Pulmonary artery endothelial cell (primary cell): ENCODE data around the gene CLEC16A. TPM values are rescaled to one million over a fixed set of nuclear protein-coding genes. Genes with fewer than 3 reads are reported as not detected.

ENCODE experiments used
- DNase-seq: peaks from one replicate; pipeline ENCODE4 v3.0.0-alpha.2; 2011; ENCODE audit warnings: low read depth, low spot score
- total RNA-seq: library from RNA; depleted of rRNA; stranded (reverse); fragments of >200 nt; gene quantifications from 2 replicates; pipeline ENCODE4 v1.2.3, GENCODE V29; 2014

Gene CLEC16A
- total RNA-seq, 1 donor from 2014 or later: 13.0 TPM

DNA sequence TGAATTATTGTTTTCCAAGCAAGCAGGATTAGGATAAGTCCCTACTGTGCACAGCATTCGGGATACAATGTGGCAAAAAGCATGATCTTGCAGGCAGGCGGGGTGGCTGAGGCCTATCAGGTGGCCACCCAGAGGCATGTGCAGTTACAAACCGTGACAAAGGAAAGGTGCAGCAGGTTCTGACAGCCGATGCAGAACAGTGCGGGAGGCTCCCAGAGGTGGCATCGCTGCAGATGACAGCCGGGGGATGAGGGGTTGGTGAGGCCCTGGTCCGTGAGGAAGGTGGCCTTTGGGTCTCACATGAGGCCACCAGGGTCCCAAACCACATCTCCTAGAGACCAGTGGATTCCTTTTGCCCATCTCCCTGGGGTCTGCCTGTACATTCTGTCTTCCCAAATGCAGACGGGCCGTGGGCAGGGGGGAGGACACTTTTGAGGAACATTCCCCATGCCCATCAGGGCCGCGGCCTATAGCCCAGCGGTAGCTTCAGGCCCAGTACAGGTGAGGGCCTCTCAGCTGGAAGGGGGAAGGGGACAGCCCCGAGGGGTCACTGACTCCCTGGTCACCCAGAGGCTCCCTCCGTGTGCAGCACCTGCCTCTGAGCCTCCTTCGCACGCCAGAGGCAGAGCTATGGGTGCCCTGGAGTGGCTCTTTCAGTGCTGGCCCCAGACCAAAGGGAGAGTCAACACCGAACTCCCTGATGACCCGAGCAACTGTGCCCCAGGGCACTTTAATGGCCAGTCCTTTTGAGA lies 226.5 kb downstream of the CLEC16A start:
- DNase-seq: no peak

DNA sequence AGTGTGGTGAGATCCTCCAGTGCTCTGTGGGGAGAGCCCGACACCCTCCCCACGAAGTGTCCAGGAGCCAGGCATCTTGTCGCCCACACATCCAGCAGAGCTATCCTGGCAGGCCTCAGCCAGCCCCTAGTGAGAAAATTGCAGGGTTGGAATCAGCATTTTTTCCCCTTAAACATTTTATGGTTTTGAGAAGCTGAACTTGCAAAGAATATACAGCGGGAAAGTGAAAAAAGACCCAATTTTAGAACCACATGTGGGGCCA lies 227.0 kb downstream of the CLEC16A start:
- no peak for DNase-seq

GRCh38 chr16:11171757-11172299 lies 227.5 kb downstream of the CLEC16A start:
- DNase-seq: no peak

GRCh38 chr16:11173426-11173825 lies 229.1 kb downstream of the CLEC16A start:
- no peak for DNase-seq

GRCh38 chr16:11174141-11174540 lies 229.8 kb downstream of the CLEC16A start:
- DNase-seq: no peak

DNA sequence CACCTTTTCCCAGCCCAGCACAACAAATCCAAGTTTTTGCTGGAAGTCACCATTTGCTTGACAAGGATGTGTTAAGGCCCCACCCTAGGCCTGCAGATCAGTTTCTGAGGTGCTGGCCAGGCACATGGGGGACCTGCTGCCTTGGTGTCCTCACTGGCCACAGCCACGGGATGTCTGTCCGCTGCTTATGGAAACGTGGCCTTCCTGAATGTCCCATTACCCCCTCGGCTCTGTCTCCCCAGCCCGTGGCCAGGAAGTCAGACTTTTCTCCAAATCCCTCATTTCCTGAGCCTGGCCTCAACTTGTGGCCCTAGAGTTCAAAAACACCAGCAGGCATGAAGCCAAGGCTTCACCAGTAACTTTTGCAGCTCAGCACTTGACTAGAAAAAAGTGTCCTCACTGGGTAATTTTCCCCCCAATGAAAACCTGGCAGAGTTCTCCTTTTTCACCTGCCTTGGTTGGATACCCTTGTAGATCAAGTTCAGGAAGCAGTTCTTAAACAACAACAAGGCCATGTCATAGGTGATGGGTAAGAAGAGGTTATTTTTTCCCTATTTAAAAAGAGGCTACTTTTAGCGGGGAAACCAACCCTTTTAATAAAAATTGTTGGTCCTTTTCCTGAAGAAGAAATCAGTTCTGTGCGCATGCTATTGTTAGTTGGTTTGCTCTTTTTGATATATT lies 230.9 kb downstream of the CLEC16A start:
- DNase-seq: no peak

GRCh38 chr16:11175787-11176341 lies 231.5 kb downstream of the CLEC16A start:
- no peak for DNase-seq

GRCh38 chr16:11177578-11178160 lies 233.3 kb downstream of the CLEC16A start:
- no peak for DNase-seq

GRCh38 chr16:11178424-11178823 lies 234.1 kb downstream of the CLEC16A start:
- DNase-seq: no peak

DNA sequence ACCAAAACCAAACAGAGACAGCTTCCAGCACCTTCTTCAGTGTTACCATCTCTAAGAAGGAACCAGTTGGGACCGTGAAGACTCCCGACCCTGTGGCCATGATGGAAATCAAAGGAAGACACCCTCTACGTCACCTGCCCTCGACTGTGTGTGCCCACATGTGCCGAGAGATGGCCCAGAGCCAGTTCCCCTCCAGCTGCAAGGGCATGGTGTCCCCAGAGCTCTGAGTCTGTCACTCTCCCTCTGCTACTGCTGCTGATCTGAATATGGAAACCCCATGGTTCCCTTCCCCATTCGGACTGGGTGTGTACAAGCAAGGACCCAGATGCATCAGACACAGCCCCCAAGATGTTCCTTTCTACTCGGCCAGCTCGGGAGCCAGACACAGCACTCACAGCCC lies 235.2 kb downstream of the CLEC16A start:
- DNase-seq: no peak

- DNase-seq: no peak
Measured at GRCh38 chr16:11180489-11180888, 236.1 kb downstream of the CLEC16A start.

DNA sequence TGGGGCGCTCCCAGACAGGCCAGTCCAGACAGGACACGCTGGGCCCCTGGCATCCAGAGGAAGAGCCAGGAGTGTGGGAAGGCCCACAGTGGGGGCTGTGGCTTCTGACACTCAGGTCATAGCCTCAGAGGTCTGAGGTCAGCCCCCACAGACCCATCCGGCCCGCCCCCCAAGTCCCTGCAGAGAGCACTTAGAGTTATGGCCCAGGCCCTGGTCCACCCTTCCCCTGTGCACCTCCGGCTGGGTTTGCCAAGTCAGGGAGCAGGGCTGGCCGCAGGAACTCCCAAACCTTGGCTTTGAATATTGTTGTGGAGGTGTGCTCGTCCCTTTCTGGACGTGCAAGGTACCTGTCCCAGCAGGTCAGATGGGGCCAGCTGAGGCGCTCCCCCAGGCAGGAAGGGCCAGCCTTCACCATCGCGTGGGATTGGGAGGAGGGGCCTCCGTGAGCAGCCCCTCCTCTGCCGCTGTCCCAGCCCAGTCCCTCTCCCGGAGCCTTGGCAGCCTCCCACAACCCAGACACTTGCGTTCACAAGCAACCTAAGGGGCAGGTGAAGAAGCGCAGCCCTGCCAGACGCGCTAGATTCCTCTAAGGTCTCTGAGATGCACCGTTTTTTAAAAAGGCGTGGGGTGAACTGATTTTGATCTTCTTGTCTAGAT lies 237.0 kb downstream of the CLEC16A start:
- no peak for DNase-seq

- no peak for DNase-seq
Measured at GRCh38 chr16:11181899-11182279, 237.5 kb downstream of the CLEC16A start.

- DNase-seq: no peak
Measured at GRCh38 chr16:11182411-11182810, 238.0 kb downstream of the CLEC16A start.

GRCh38 chr16:11183035-11183812 lies 238.9 kb downstream of the CLEC16A start:
- no peak for DNase-seq

DNA sequence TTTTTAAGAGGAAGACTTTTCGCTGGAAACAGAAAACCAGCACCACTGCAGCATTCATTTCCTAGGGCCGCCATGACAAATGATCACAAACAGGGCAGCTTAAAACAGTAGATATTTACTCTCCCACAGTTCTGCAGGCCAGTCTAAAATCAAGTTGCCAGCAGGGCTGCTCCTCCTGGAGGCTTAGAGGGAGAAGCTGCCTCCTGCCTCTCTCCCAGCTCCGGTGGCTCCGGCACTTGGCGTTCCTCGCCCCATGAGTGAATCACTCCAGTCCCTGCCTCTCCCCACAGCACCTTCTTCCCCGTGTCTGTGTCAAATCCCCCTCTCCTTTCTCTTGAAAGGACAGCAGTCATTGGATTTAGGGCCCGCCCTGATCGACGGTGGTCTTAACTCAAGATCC lies 239.6 kb downstream of the CLEC16A start:
- DNase-seq: no peak

GRCh38 chr16:11187522-11188023 lies 243.2 kb downstream of the CLEC16A start:
- DNase-seq: no peak

DNA sequence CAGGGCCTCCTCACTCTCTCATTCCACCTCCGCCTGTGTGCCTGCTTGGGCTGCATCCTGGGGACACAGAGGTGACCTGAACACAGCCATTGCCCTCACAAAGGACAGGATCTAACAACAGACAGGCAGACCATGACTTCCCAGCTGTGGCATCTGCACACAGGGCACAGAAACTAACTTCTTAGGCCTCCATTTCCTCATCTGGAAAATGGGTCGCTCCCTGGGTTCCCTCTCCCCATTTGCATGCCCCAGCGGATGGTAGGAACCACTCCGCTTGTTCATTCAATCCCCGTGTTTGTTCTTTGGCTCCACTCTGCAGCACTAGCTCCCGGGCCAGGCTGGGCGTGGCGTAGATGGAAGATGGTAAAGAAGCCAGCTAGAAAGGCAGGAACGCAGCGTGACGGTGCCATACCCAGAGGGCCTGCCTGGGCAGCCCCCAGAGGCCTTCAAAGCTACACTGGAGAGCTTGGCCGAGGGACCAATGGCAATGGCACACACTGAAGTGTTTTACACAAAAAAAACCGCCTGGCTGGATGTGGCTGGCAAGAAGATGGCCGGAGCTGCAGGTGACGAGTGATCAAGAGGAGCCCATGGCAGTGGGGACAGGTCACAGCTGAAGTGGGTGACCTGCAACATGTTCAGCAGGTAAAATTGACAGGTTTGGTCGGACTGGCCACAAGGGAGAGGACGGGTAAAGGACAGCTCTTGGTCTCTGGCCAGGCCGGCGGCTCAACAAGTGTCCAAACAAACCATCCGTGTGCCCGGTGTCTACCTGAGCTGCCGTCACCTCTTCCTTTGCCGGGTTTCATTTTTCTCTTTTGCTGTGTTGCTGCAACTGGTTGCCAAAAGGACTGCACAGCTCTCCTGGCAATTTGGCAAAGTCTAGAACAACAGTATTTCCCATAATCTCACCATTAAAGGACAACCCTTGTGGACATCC lies 244.7 kb downstream of the CLEC16A start:
- no peak for DNase-seq
